HepG2 (cell line): ENCODE results near the gene COX4I1. TPM values are rescaled to one million over a fixed set of nuclear protein-coding genes. Genes with fewer than 3 reads are reported as not detected.

Source experiments
- ATAC-seq: fragments of 200-7000 bp; cut with Tn5 transposase; 3 replicates; pipeline ENCODE4 v1.9.1; 2020; ENCODE audit warnings: mild to moderate bottlenecking, moderate library complexity
- BruUV-seq: library from RNA; stranded (reverse); fragments of 400-500 nt; replicated peaks from 2 replicates; lab custom pipeline; 2021; lab: Mats Ljungman, UMichigan
- CTCF ChIA-PET: fragments of 300-600 bp; formaldehyde crosslinking; extraction: SDS; loops from one replicate; lab custom pipeline; 2021; ENCODE audit warnings: low total read pairs, inconsistent platforms, low intra/inter-chr PET ratio; lab: Yijun Ruan, JAX
- POLR2A ChIA-PET: fragments of 350-600 bp; sonication (Branson Sonifier 250); formaldehyde crosslinking; loops from one replicate; lab custom pipeline; 2020; ENCODE audit warnings: antibody characterized with exemption, inconsistent platforms; lab: Yijun Ruan, JAX
- DNase-seq: peaks from one replicate; pipeline ENCODE4 v3.0.0-alpha.2; 2015; ENCODE audit warnings: low spot score
- FAIRE-seq: peaks from 3 replicates; lab custom pipeline; 2011; peaks lifted over from hg19 to GRCh38; lab: Jason Lieb, UNC
- H2AFZ ChIP-seq: one replicate; pipeline ENCODE4 v1.6.1; 2011; ENCODE audit warnings: low read length, inconsistent platforms
- H3K27ac ChIP-seq: fragments of 300-600 bp; 3 replicates; pipeline ENCODE4 v1.8.0; 2011; ENCODE audit warnings: mixed run types, mild to moderate bottlenecking, mixed read lengths, low read length, inconsistent platforms; ENCODE audit not compliant: insufficient read depth; ENCODE audit errors: extremely low read length
- H3K27me3 ChIP-seq, 2 experiments: fragments of 200-600 bp in 1 of 2; 2 replicates in 1 of 2; 3 replicates in 1 of 2; pipeline versions ENCODE4 v1.6.0 to v1.8.0; 2011; ENCODE audit warnings: low read length in 2 of 2, mild to moderate bottlenecking in 2 of 2, moderate library complexity in 2 of 2, inconsistent platforms in 1 of 2; ENCODE audit not compliant: insufficient read depth in 2 of 2, control insufficient read depth in 1 of 2
- H3K36me3 ChIP-seq, 2 experiments: fragments of 200-600 bp in 1 of 2; replicated peaks in 1 of 2; 2 replicates in 1 of 2; 3 replicates in 1 of 2; pipeline versions ENCODE4 v1.5.1 to v1.8.0; 2011; ENCODE audit warnings: low read length in 2 of 2, inconsistent platforms in 1 of 2; ENCODE audit not compliant: insufficient read depth in 2 of 2, control insufficient read depth in 1 of 2
- H3K4me1 ChIP-seq: 2 replicates; pipeline ENCODE4 v1.5.1; 2012; ENCODE audit warnings: low read length, inconsistent platforms; ENCODE audit not compliant: insufficient read depth
- H3K4me2 ChIP-seq: 2 replicates; pipeline ENCODE4 v1.6.0; 2011; ENCODE audit warnings: low read depth, low read length, inconsistent platforms
- H3K4me3 ChIP-seq, 3 experiments: fragments of 200-600 bp in 1 of 3; sonication (generic), shearing (Covaris generic) in 1 of 3; replicated peaks in 1 of 3; 2 replicates each; pipeline ENCODE4 v1.5.1; 2011 to 2016; ENCODE audit warnings: low read length in 3 of 3, inconsistent platforms in 2 of 3, low read depth in 2 of 3, mild to moderate bottlenecking in 2 of 3, control low read depth in 1 of 3, mixed read lengths in 1 of 3; ENCODE audit not compliant: insufficient read depth in 1 of 3
- H3K79me2 ChIP-seq: one replicate; pipeline ENCODE4 v1.6.1; 2011; ENCODE audit warnings: low read length, inconsistent platforms; ENCODE audit not compliant: insufficient read depth
- H3K9ac ChIP-seq: 2 replicates; pipeline ENCODE4 v1.6.0; 2011; ENCODE audit warnings: mild to moderate bottlenecking, low read depth, low read length, inconsistent platforms; ENCODE audit not compliant: insufficient read depth
- H3K9me3 ChIP-seq: 2 replicates; pipeline ENCODE4 v1.5.1; 2012; ENCODE audit warnings: mild to moderate bottlenecking, low read length
- H4K20me1 ChIP-seq: 2 replicates; pipeline ENCODE4 v1.6.0; 2011; ENCODE audit warnings: inconsistent platforms, mild to moderate bottlenecking, low read length, moderate library complexity; ENCODE audit not compliant: insufficient read depth
- ESRRA ChIP-seq: sonication (generic); formaldehyde crosslinking; IDR thresholded peaks from 2 replicates; pipeline ENCODE4 v1.5.1; 2020; ENCODE audit warnings: mild to moderate bottlenecking, low read depth, missing genetic modification reagents
- KLF15 ChIP-seq: sonication (generic); formaldehyde crosslinking; IDR thresholded peaks from 2 replicates; pipeline ENCODE4 v1.8.1; 2023; ENCODE audit warnings: borderline replicate concordance, mild to moderate bottlenecking, inconsistent platforms, missing genetic modification reagents, mixed read lengths
- PITX1 ChIP-seq: sonication (generic); formaldehyde crosslinking; IDR thresholded peaks from 2 replicates; pipeline ENCODE4 v1.5.1; 2020; ENCODE audit warnings: mild to moderate bottlenecking, missing genetic modification reagents
- PRMT3 ChIP-seq: sonication (generic); formaldehyde crosslinking; IDR thresholded peaks from 2 replicates; pipeline ENCODE4 v1.8.1; 2022; ENCODE audit warnings: low read depth, mild to moderate bottlenecking, moderate library complexity, missing genetic modification reagents, borderline replicate concordance
- U2AF2 ChIP-seq: fragments of 200-400 bp; formaldehyde crosslinking; IDR thresholded peaks from 2 replicates; pipeline ENCODE4 v1.6.1; 2017; ENCODE audit warnings: low read depth, mild to moderate bottlenecking, low read length
- XRCC5 ChIP-seq: fragments of 200-400 bp; formaldehyde crosslinking; optimal IDR thresholded peaks from 2 replicates; pipeline ENCODE3; 2017; ENCODE audit warnings: mild to moderate bottlenecking, low read length
- ZNF501 ChIP-seq: sonication (generic); formaldehyde crosslinking; IDR thresholded peaks from 2 replicates; pipeline ENCODE4 v1.5.1; 2020; ENCODE audit warnings: mild to moderate bottlenecking, moderate library complexity, missing genetic modification reagents
- WGBS: methylation state at CpG from one replicate; pipeline ENCODE4 v1.1.6; 2017; ENCODE audit warnings: low lambda C conversion rate; 5-methylcytosine and 5-hydroxymethylcytosine counted together
- in situ Hi-C: cut with HindIII; loops from 2 replicates; pipeline ENCODE4 v1.10.0; 2017; ENCODE audit warnings: low pct_unique_long_range_greater_than_20kb; ENCODE audit not compliant: extremely low pct_ligation_motif_present
- intact Hi-C: fragments of 100-400 bp; cut with micrococcal nuclease; formaldehyde crosslinking; loops from one replicate; pipeline ENCODE4 v1.10.0; 2022; ENCODE audit not compliant: unreplicated experiment
- polyA plus RNA-seq, 8 experiments: library from polyadenylated mRNA; depleted of rRNA in 3 of 8; stranded (reverse) in 7 of 8; unstranded in 1 of 8; fragments of >200 nt; fragmentation: Illumina TruSeq in 4 of 8; extraction: Trizol in 4 of 8; gene quantifications; 2 replicates each; pipeline versions ENCODE4 v1.2.1 to v1.2.3, GENCODE V29; 2011 to 2016; ENCODE audit warnings: low read depth in 4 of 8, missing spikeins in 1 of 8, mixed read lengths in 1 of 8; ENCODE audit not compliant: insufficient read depth in 1 of 8
- total RNA-seq, 5 experiments: library from RNA; depleted of rRNA; stranded (reverse); fragments of >200 nt; fragmentation: Illumina TruSeq; extraction: Trizol; gene quantifications; 2 replicates each; pipeline ENCODE4 v1.2.3, GENCODE V29; 2016; ENCODE audit warnings: low read depth in 1 of 5
- TF ChIP-seq, protein P1 (sequence below): sonication (generic); formaldehyde crosslinking; IDR thresholded peaks from 2 replicates; pipeline ENCODE4 v1.4.0; 2020; ENCODE audit warnings: missing genetic modification reagents
- TF ChIP-seq, protein P2 (sequence below): sonication (generic); formaldehyde crosslinking; IDR thresholded peaks from 2 replicates; pipeline ENCODE4 v1.4.0; 2020; ENCODE audit warnings: missing genetic modification reagents
- TF ChIP-seq, protein P3 (sequence below): sonication (generic); formaldehyde crosslinking; IDR thresholded peaks from 2 replicates; pipeline ENCODE4 v1.8.0; 2022; ENCODE audit warnings: mild to moderate bottlenecking, missing genetic modification reagents

COX4I1 gene
- total and polyA plus RNA-seq, 2 of the 13 experiments (the other 11 are each of a cell fraction or from before 2014, with no cell fraction given) = 658 to 902 TPM

DNA sequence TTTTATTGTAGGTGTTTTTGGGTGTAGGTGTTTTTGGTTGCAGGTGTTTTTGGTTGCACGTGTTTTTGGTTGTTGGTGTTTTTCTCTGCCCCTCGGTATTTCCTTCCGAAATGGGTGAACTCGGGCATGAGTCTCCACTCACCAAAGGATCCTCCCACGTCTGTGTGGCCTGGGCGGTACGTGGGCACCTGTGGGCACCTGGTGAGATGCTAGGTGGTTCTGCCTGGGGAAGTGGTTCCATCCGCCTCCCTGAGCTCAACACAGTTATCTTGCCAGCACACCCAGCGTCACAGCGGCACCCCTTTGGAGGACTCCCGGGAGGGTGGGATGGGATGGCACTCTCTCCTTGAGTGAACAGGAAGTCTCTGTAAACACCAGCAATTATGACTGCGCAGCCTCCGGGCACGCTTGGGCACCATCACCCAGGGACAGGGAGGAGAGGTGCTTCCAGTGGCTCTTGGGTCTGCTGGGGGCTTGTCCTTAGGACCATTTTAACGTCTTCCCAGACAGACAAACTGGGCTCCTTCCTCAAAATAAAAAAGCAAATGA is 29.8 kb downstream of the COX4I1 start:
- POLR2A ChIA-PET = no interaction called here
- no peak overlapping the region for H3K9ac ChIP-seq
- H3K27me3 ChIP-seq = peaks cover 2 to 35% of the 10 kb centered on the region in 2 experiments; a peak in 4 of 5 replicates
- in situ Hi-C loops (no loop called here), intact Hi-C loops (no loop called here)
- TF ChIP-seq KLF15 (CRISPR knock-in tag) = no peak
- TF ChIP-seq, protein P1, sequence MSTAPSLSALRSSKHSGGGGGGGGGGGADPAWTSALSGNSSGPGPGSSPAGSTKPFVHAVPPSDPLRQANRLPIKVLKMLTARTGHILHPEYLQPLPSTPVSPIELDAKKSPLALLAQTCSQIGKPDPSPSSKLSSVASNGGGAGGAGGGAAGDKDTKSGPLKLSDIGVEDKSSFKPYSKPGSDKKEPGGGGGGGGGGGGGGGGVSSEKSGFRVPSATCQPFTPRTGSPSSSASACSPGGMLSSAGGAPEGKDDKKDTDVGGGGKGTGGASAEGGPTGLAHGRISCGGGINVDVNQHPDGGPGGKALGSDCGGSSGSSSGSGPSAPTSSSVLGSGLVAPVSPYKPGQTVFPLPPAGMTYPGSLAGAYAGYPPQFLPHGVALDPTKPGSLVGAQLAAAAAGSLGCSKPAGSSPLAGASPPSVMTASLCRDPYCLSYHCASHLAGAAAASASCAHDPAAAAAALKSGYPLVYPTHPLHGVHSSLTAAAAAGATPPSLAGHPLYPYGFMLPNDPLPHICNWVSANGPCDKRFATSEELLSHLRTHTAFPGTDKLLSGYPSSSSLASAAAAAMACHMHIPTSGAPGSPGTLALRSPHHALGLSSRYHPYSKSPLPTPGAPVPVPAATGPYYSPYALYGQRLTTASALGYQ = no peak
- no peak for TF ChIP-seq U2AF2
- TF ChIP-seq, protein P2, sequence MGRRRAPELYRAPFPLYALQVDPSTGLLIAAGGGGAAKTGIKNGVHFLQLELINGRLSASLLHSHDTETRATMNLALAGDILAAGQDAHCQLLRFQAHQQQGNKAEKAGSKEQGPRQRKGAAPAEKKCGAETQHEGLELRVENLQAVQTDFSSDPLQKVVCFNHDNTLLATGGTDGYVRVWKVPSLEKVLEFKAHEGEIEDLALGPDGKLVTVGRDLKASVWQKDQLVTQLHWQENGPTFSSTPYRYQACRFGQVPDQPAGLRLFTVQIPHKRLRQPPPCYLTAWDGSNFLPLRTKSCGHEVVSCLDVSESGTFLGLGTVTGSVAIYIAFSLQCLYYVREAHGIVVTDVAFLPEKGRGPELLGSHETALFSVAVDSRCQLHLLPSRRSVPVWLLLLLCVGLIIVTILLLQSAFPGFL (CRISPR knock-in tag) = no peak
- TF ChIP-seq PRMT3 (CRISPR knock-in tag) = no peak
- TF ChIP-seq, protein P3, sequence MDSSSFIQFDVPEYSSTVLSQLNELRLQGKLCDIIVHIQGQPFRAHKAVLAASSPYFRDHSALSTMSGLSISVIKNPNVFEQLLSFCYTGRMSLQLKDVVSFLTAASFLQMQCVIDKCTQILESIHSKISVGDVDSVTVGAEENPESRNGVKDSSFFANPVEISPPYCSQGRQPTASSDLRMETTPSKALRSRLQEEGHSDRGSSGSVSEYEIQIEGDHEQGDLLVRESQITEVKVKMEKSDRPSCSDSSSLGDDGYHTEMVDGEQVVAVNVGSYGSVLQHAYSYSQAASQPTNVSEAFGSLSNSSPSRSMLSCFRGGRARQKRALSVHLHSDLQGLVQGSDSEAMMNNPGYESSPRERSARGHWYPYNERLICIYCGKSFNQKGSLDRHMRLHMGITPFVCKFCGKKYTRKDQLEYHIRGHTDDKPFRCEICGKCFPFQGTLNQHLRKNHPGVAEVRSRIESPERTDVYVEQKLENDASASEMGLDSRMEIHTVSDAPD (CRISPR knock-in tag) = no peak
- TF ChIP-seq PITX1 (CRISPR knock-in tag) = no peak
- TF ChIP-seq ZNF501 (CRISPR knock-in tag) = no peak
- TF ChIP-seq XRCC5 = no peak
- no peak for TF ChIP-seq ESRRA (CRISPR knock-in tag)
- FAIRE-seq = no peak
- H3K27ac ChIP-seq = no peak overlapping the region
- no peaks in the 10 kb centered on the region for H4K20me1 ChIP-seq
- ATAC-seq = no peak
- H3K79me2 ChIP-seq = no peaks in the 10 kb centered on the region
- DNase-seq = no peak
- BruUV-seq = no TSS peak
- H3K9me3 ChIP-seq = no peaks in the 10 kb centered on the region
- CTCF ChIA-PET = no interaction called here
- H3K4me2 ChIP-seq = no peak overlapping the region
- H3K4me1 ChIP-seq = no peaks in the 10 kb centered on the region
- 37% methylated on average over 12 of the region's 15 CpGs for WGBS
- no peak overlapping the region for H2AFZ ChIP-seq
- H3K36me3 ChIP-seq = no peaks in the 10 kb centered on the region
- no peak overlapping the region for H3K4me3 ChIP-seq
